NCI-H2171 treated with DMSO at 0.1 percent for 48 hours (cell line): ENCODE results near the gene KRTAP19-3.

Experiments used
- DNase-seq: peaks from one replicate; lab custom pipeline; 2025; lab: John Stamatoyannopoulos, UW

The KRTAP19-3 gene

GRCh38 chr21:30491963-30492428 lies at the start of gene KRTAP19-3:
Gene KRTAP19-3, minus strand, starts transcription at chr21:30492013. Its CDS starts 56 bp downstream, at chr21:30491957.
- no peak for DNase-seq

GRCh38 chr21:30518876-30519275 lies 27.1 kb upstream of the KRTAP19-3 start:
- DNase-seq, result no peak

GRCh38 chr21:30515681-30516080 lies 23.9 kb upstream of the KRTAP19-3 start:
- DNase-seq, result no peak

GRCh38 chr21:30505621-30506205 lies 13.9 kb upstream of the KRTAP19-3 start:
- DNase-seq, result peak; percentile 2

GRCh38 chr21:30502041-30502440 lies 10.2 kb upstream of the KRTAP19-3 start, which contains the start of gene KRTAP19-5:
Gene KRTAP19-5, minus strand, starts transcription at chr21:30502141. Its CDS starts 51 bp downstream, at chr21:30502090.
- no peak for DNase-seq

- no peak for DNase-seq
Observed at GRCh38 chr21:30497065-30497464, 5.3 kb upstream of the KRTAP19-3 start, which contains the start of gene KRTAP19-4. Gene KRTAP19-4, minus strand, starts transcription at chr21:30497165. Its CDS starts 55 bp downstream, at chr21:30497110.

- DNase-seq, result no peak
Observed at GRCh38 chr21:30487336-30487735, 4.5 kb downstream of the KRTAP19-3 start, which contains the start of gene KRTAP19-2. Gene KRTAP19-2, minus strand, starts transcription at chr21:30487436. Its CDS starts 88 bp downstream, at chr21:30487348.

GRCh38 chr21:30486180-30486579 lies 5.6 kb downstream of the KRTAP19-3 start:
- no peak for DNase-seq

- DNase-seq, result no peak
Observed at GRCh38 chr21:30482130-30482529, 9.7 kb downstream of the KRTAP19-3 start.

GRCh38 chr21:30480145-30480544 lies 11.7 kb downstream of the KRTAP19-3 start, which contains the start of gene KRTAP19-1:
Gene KRTAP19-1, minus strand, starts transcription at chr21:30480367. Its CDS starts 50 bp downstream, at chr21:30480317.
- DNase-seq, result no peak

GRCh38 chr21:30479259-30479658 lies 12.6 kb downstream of the KRTAP19-3 start:
- DNase-seq, result no peak

GRCh38 chr21:30478004-30478403 lies 13.8 kb downstream of the KRTAP19-3 start:
- no peak for DNase-seq

- DNase-seq, result no peak
Observed at GRCh38 chr21:30468900-30469714, 22.7 kb downstream of the KRTAP19-3 start.

- peak; percentile 20 for DNase-seq
Observed at GRCh38 chr21:30463713-30464112, 28.1 kb downstream of the KRTAP19-3 start.

- DNase-seq, result no peak
Observed at GRCh38 chr21:30448514-30448913, 43.3 kb downstream of the KRTAP19-3 start.

GRCh38 chr21:30447056-30447455 lies 44.8 kb downstream of the KRTAP19-3 start:
- no peak for DNase-seq

GRCh38 chr21:30444204-30444603 lies 47.6 kb downstream of the KRTAP19-3 start:
- DNase-seq, result no peak

GRCh38 chr21:30443226-30443625 lies 48.6 kb downstream of the KRTAP19-3 start:
- DNase-seq, result no peak
